HCT116 (cell line): Measurements from ENCODE around the gene GNG10. TPM values are rescaled to one million over a fixed set of nuclear protein-coding genes. Genes with fewer than 3 reads are reported as not detected.

Experiments used
- ATAC-seq: fragments of 200-7000 bp; cut with Tn5 transposase; 2 replicates; pipeline ENCODE4 v1.9.1; 2020; ENCODE audit warnings: mild to moderate bottlenecking, moderate library complexity
- BruUV-seq: library from RNA; stranded (reverse); fragments of 400-500 nt; replicated peaks from 2 replicates; lab custom pipeline; 2021; lab: Mats Ljungman, UMichigan
- CTCF ChIA-PET: fragments of 300-600 bp; sonication (Branson Sonifier 250); formaldehyde crosslinking; loops from one replicate; lab custom pipeline; 2021; ENCODE audit warnings: antibody characterized with exemption; lab: Charles Lee
- POLR2A ChIA-PET: fragments of 300-600, 350-600 bp; sonication (Branson Sonifier 250); formaldehyde crosslinking; loops from one replicate; lab custom pipeline; 2021; ENCODE audit warnings: antibody characterized with exemption; lab: Charles Lee
- RAD21 ChIA-PET, 2 experiments: fragments of 300-600 bp; sonication (Branson Sonifier 250); formaldehyde crosslinking; loops; one replicate each; lab custom pipeline; 2023; ENCODE audit warnings: low total read pairs in 2 of 2; ENCODE audit not compliant: uncharacterized antibody in 2 of 2, unreplicated experiment in 2 of 2, low non-redundant PET in 1 of 2; lab: Charles Lee
- DNase-seq: peaks from one replicate; pipeline ENCODE4 v3.0.0-alpha.2; 2010; ENCODE audit warnings: low read depth, low spot score
- H2AFZ ChIP-seq: fragments of 200-600 bp; shearing (Covaris generic), sonication (generic); 2 replicates; pipeline ENCODE4 v1.6.1; 2017; ENCODE audit warnings: low read depth, mixed run types, mixed read lengths, antibody characterized with exemption, low read length; ENCODE audit not compliant: poor library complexity, severe bottlenecking
- H3K27ac ChIP-seq: 2 replicates; pipeline ENCODE4 v1.5.1; 2012; ENCODE audit warnings: low read depth, low read length
- H3K27me3 ChIP-seq: fragments of 200-600 bp; sonication (generic); 2 replicates; pipeline ENCODE4 v1.6.1; 2016; ENCODE audit warnings: mixed run types, low read length, mixed read lengths; ENCODE audit not compliant: insufficient read depth
- H3K36me3 ChIP-seq, 2 experiments: fragments of 200-500 bp in 1 of 2; fragments of 200-600 bp in 1 of 2; sonication (Bioruptor generic) in 1 of 2; sonication (generic) in 1 of 2; 2 replicates each; pipeline versions ENCODE4 v1.5.1 to v1.6.1; 2014 to 2016; ENCODE audit warnings: low read length in 2 of 2, inconsistent platforms in 1 of 2, mixed read lengths in 1 of 2, mixed run types in 1 of 2; ENCODE audit not compliant: insufficient read depth in 2 of 2, control insufficient read depth in 1 of 2
- H3K4me1 ChIP-seq, 2 experiments: fragments of 200-600 bp in 1 of 2; sonication (generic) in 1 of 2; 2 replicates each; pipeline versions ENCODE4 v1.5.1 to v1.6.1; 2012 to 2017; ENCODE audit warnings: low read length in 2 of 2, inconsistent platforms in 1 of 2, mild to moderate bottlenecking in 1 of 2, mixed read lengths in 1 of 2, mixed run types in 1 of 2, moderate library complexity in 1 of 2; ENCODE audit not compliant: insufficient read depth in 2 of 2, control insufficient read depth in 1 of 2
- H3K4me2 ChIP-seq: fragments of 200-600 bp; sonication (generic); 2 replicates; pipeline ENCODE4 v1.6.1; 2017; ENCODE audit warnings: mixed run types, low read length, mixed read lengths
- H3K4me3 ChIP-seq, 2 experiments: fragments of 200-600 bp in 1 of 2; sonication (generic) in 1 of 2; replicated peaks in 1 of 2; 2 replicates each; pipeline ENCODE4 v1.5.1; 2011 to 2016; ENCODE audit warnings: low read length in 2 of 2, control low read depth in 1 of 2, low read depth in 1 of 2, mild to moderate bottlenecking in 1 of 2, mixed read lengths in 1 of 2, mixed run types in 1 of 2
- H3K79me2 ChIP-seq: fragments of 200-600 bp; sonication (generic); 2 replicates; pipeline ENCODE4 v1.6.1; 2017; ENCODE audit warnings: mild to moderate bottlenecking, mixed run types, low read length, moderate library complexity, mixed read lengths; ENCODE audit not compliant: insufficient read depth
- H3K9ac ChIP-seq: fragments of 200-600 bp; sonication (generic); 2 replicates; pipeline ENCODE4 v1.6.1; 2016; ENCODE audit warnings: low read length, mixed read lengths
- H3K9me2 ChIP-seq: fragments of 200-600 bp; sonication (generic), shearing (Covaris generic); 2 replicates; pipeline ENCODE4 v1.6.1; 2017; ENCODE audit warnings: mixed run types, mild to moderate bottlenecking, moderate library complexity; ENCODE audit not compliant: insufficient read depth
- H3K9me3 ChIP-seq, 2 experiments: fragments of 200-500 bp in 1 of 2; fragments of 200-600 bp in 1 of 2; sonication (Bioruptor generic) in 1 of 2; sonication (generic) in 1 of 2; 2 replicates each; pipeline ENCODE4 v1.6.1; 2014 to 2017; ENCODE audit warnings: low read length in 2 of 2, mixed read lengths in 2 of 2, inconsistent platforms in 1 of 2, low read depth in 1 of 2, mild to moderate bottlenecking in 1 of 2, mixed run types in 1 of 2, moderate library complexity in 1 of 2; ENCODE audit not compliant: control insufficient read depth in 1 of 2, insufficient read depth in 1 of 2
- H4K20me1 ChIP-seq: fragments of 200-600 bp; sonication (generic), shearing (Covaris generic); 2 replicates; pipeline ENCODE4 v1.6.1; 2017; ENCODE audit warnings: mixed run types, mild to moderate bottlenecking, moderate library complexity; ENCODE audit not compliant: insufficient read depth
- CBX3 ChIP-seq: IDR thresholded peaks from 2 replicates; pipeline ENCODE4 v1.6.1; 2012; ENCODE audit warnings: low read depth
- CEBPB ChIP-seq: IDR thresholded peaks from 2 replicates; pipeline ENCODE4 v1.6.1; 2012; ENCODE audit warnings: low read depth
- EGR1 ChIP-seq: IDR thresholded peaks from 2 replicates; pipeline ENCODE4 v1.6.1; 2012; ENCODE audit warnings: low read depth
- EZH2 ChIP-seq: fragments of 200-600 bp; sonication (generic); IDR thresholded peaks from 2 replicates; pipeline ENCODE4 v1.6.1; 2017; ENCODE audit warnings: antibody characterized with exemption, mixed run types
- FOSL1 ChIP-seq: IDR thresholded peaks from 2 replicates; pipeline ENCODE4 v1.6.1; 2012; ENCODE audit warnings: low read depth
- POLR2A ChIP-seq: IDR thresholded peaks from 2 replicates; pipeline ENCODE4 v1.7.0; 2011; ENCODE audit warnings: borderline replicate concordance; ENCODE audit not compliant: insufficient read depth, insufficient read length; ENCODE audit errors: extremely low read depth
- POLR2AphosphoS5 ChIP-seq: IDR thresholded peaks from 2 replicates; pipeline ENCODE4 v1.6.1; 2011; ENCODE audit warnings: mild to moderate bottlenecking, low read depth, low read length, moderate library complexity
- RAD21 ChIP-seq: IDR thresholded peaks from 2 replicates; pipeline ENCODE4 v1.6.1; 2012; ENCODE audit warnings: low read depth, mild to moderate bottlenecking
- SIN3A ChIP-seq: IDR thresholded peaks from 2 replicates; pipeline ENCODE4 v1.6.1; 2012; ENCODE audit warnings: low read depth
- SRF ChIP-seq: IDR thresholded peaks from 2 replicates; pipeline ENCODE4 v1.6.1; 2012; ENCODE audit warnings: low read depth
- TCF7L2 ChIP-seq: IDR thresholded peaks from 2 replicates; pipeline ENCODE4 v1.7.0; 2011; ENCODE audit warnings: borderline replicate concordance, inconsistent platforms; ENCODE audit not compliant: insufficient read depth, insufficient read length; ENCODE audit errors: extremely low read depth
- YY1 ChIP-seq: IDR thresholded peaks from 2 replicates; pipeline ENCODE4 v1.6.1; 2011; ENCODE audit warnings: low read length, low read depth, moderate library complexity, mild to moderate bottlenecking; ENCODE audit not compliant: insufficient replicate concordance; ENCODE audit errors: extremely low read depth
- ZNF274 ChIP-seq: fragments of 200-500 bp; sonication (Bioruptor generic); IDR thresholded peaks from 2 replicates; pipeline ENCODE4 v1.6.1; 2014; ENCODE audit warnings: mild to moderate bottlenecking, low read depth, low read length, inconsistent platforms
- intact Hi-C: fragments of 100-400 bp; cut with micrococcal nuclease; formaldehyde crosslinking; loops from 2 replicates; pipeline ENCODE4 v1.10.0; 2022
- total RNA-seq: library from RNA; stranded (reverse); gene quantifications from one replicate; pipeline ENCODE4 v1.2.1, GENCODE V29; 2021; ENCODE audit not compliant: unreplicated experiment
- TF ChIP-seq, protein P1 (sequence below): IDR thresholded peaks from 2 replicates; pipeline ENCODE4 v1.6.1; 2012
- TF ChIP-seq, protein P2 (sequence below), 3 experiments: fragments of 200-600 bp in 1 of 3; sonication (generic) in 1 of 3; IDR thresholded peaks in 2 of 3; conservative IDR thresholded peaks in 1 of 3; 2 replicates each; pipeline ENCODE4 v1.5.1; 2012 to 2017; ENCODE audit warnings: low read depth in 2 of 3, low read length in 2 of 3, antibody characterized with exemption in 1 of 3, borderline replicate concordance in 1 of 3, control low read depth in 1 of 3, mild to moderate bottlenecking in 1 of 3, mixed read lengths in 1 of 3, mixed run types in 1 of 3, moderate library complexity in 1 of 3; ENCODE audit not compliant: insufficient read depth in 1 of 3

The GNG10 gene
- total RNA-seq, 1 experiment from 2014 or later = 46.8 TPM

DNA sequence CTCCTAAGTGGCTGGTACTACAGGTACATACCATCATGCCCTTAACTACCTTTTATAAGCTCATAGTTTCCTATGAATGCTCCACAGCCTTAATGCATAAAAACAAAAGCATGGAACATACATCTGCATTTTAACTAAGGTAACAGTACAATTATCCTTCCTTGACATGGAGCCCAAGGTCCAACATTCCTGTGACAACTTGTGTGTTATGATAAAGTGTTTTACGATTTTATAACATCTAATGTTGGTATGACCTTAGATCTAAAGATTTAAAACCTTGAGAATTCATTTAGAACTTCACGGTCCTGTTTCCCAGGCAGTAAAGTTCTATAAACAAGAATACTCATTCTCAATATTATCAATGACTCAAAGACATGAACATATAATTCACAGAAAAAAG lies 43.1 kb downstream of the GNG10 start:
- no peaks in the 10 kb centered on the region for H3K9me3 ChIP-seq
- no peak overlapping the region for H3K27ac ChIP-seq
- no peaks in the 10 kb centered on the region for H4K20me1 ChIP-seq
- no peaks in the 10 kb centered on the region for H3K4me1 ChIP-seq
- no peak overlapping the region for H3K9ac ChIP-seq
- POLR2A ChIA-PET = no interaction called here
- no peak overlapping the region for H3K4me3 ChIP-seq
- ATAC-seq (no peak), DNase-seq (no peak)
- CTCF ChIA-PET = no interaction called here
- RAD21 ChIA-PET = no interaction called here
- no peaks in the 10 kb centered on the region for H3K27me3 ChIP-seq
- no TSS peak for BruUV-seq
- H2AFZ ChIP-seq = no peak overlapping the region
- no peaks in the 10 kb centered on the region for H3K79me2 ChIP-seq
- H3K36me3 ChIP-seq = no peaks in the 10 kb centered on the region
- TF ChIP-seq CEBPB (no peak), ZNF274 (no peak), SIN3A (no peak), RAD21 (no peak), EGR1 (no peak), YY1 (no peak), CBX3 (no peak), SRF (no peak), POLR2AphosphoS5 (no peak)
- TF ChIP-seq, protein P1, sequence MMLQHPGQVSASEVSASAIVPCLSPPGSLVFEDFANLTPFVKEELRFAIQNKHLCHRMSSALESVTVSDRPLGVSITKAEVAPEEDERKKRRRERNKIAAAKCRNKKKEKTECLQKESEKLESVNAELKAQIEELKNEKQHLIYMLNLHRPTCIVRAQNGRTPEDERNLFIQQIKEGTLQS = no peak
- H3K4me2 ChIP-seq = no peak overlapping the region
- intact Hi-C loops = no loop called here
- H3K9me2 ChIP-seq = no peaks in the 10 kb centered on the region

DNA sequence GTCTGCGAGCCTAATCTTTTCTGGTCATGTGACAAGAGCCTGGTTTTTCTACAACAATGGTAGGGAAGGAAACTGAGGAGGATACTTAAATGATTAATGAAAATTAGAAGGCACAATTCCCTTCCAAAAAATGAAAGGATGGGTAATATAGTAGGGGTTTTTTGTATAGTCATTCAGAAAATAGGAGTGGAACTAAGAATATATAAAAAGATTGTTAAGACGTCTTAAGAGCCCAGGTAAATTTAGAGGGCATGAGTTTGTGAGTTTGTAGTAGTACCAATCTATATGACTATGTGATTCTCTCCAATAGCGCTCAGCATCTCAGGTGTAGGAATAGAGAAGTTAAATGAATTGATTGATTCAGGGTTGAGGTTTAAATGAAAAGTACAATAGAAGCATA lies 50.1 kb downstream of the GNG10 start:
- POLR2A ChIA-PET = no interaction called here
- Histone ChIP-seq H2AFZ (no peak overlapping the region), H3K36me3 (no peaks in the 10 kb centered on the region)
- TF ChIP-seq, protein P2, sequence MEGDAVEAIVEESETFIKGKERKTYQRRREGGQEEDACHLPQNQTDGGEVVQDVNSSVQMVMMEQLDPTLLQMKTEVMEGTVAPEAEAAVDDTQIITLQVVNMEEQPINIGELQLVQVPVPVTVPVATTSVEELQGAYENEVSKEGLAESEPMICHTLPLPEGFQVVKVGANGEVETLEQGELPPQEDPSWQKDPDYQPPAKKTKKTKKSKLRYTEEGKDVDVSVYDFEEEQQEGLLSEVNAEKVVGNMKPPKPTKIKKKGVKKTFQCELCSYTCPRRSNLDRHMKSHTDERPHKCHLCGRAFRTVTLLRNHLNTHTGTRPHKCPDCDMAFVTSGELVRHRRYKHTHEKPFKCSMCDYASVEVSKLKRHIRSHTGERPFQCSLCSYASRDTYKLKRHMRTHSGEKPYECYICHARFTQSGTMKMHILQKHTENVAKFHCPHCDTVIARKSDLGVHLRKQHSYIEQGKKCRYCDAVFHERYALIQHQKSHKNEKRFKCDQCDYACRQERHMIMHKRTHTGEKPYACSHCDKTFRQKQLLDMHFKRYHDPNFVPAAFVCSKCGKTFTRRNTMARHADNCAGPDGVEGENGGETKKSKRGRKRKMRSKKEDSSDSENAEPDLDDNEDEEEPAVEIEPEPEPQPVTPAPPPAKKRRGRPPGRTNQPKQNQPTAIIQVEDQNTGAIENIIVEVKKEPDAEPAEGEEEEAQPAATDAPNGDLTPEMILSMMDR (IDR thresholded peaks at IDR 0.05 in 2 of 3, conservative IDR thresholded peaks at IDR 0.05 in 1 of 3; ENCODE audit: borderline replicate concordance in 1 of 3, insufficient read depth in 1 of 3, low read depth in 2 of 3, low read length in 2 of 3) = no peak
- TF ChIP-seq, protein P1 = no peak
- no peak for TF ChIP-seq EZH2
- TF ChIP-seq RAD21 = no peak
- TF ChIP-seq TCF7L2 = no peak
- TF ChIP-seq POLR2A = no peak
- TF ChIP-seq FOSL1 = no peak
- no peak for TF ChIP-seq EGR1
- no peak for TF ChIP-seq YY1
- TF ChIP-seq, all 23 proteins: peak for 0
- RAD21 ChIA-PET = no interaction called here
- Histone ChIP-seq H3K4me2 (no peak overlapping the region), H3K4me1 (no peaks in the 10 kb centered on the region), H3K9me2 (no peaks in the 10 kb centered on the region), H3K4me3 (no peak overlapping the region), H3K9ac (no peak overlapping the region), H3K9me3 (no peaks in the 10 kb centered on the region), H3K79me2 (no peaks in the 10 kb centered on the region), H3K27me3 (no peaks in the 10 kb centered on the region), H4K20me1 (no peaks in the 10 kb centered on the region), H3K27ac (no peak overlapping the region)
- ATAC-seq (no peak), DNase-seq (no peak)
- BruUV-seq = no TSS peak
- CTCF ChIA-PET = no interaction called here
- intact Hi-C loops = loop anchor here (10.0 kb wide), 1 partner anchor 57 kb away; no protein-coding TSS in a partner anchor
